Left ventricle myocardium inferior (tissue), 1 donor: ENCODE data around the gene KATNB1. TPM values are rescaled to one million over a fixed set of nuclear protein-coding genes. Genes with fewer than 3 reads are reported as not detected.
A peak's percentile ranks its signal among the peaks of the same experiment; 100 is the strongest.

Source experiments
- DNase-seq: peaks from one replicate; pipeline ENCODE4 v3.0.0-alpha.2; 2020
- H3K27ac ChIP-seq: fragments of 200-600 bp; replicated peaks from 2 replicates; pipeline ENCODE4 v1.8.0; 2021
- H3K27me3 ChIP-seq: fragments of 200-600 bp; 2 replicates; pipeline ENCODE4 v1.8.0; 2021; ENCODE audit warnings: low read depth
- H3K36me3 ChIP-seq: fragments of 200-600 bp; 2 replicates; pipeline ENCODE4 v1.8.0; 2021
- H3K4me1 ChIP-seq: fragments of 200-600 bp; 2 replicates; pipeline ENCODE4 v1.8.0; 2021
- H3K4me3 ChIP-seq: fragments of 200-600 bp; 2 replicates; pipeline ENCODE4 v1.8.0; 2021; ENCODE audit warnings: mild to moderate bottlenecking, moderate library complexity
- H3K9me3 ChIP-seq: fragments of 200-600 bp; replicated peaks from 2 replicates; pipeline ENCODE4 v1.8.0; 2021
- CTCF ChIP-seq: fragments of 200-600 bp; IDR thresholded peaks from 2 replicates; pipeline ENCODE4 v1.8.0; 2021; ENCODE audit warnings: antibody characterized with exemption, mild to moderate bottlenecking, borderline replicate concordance
- intact Hi-C: fragments of 100-400 bp; cut with micrococcal nuclease; formaldehyde crosslinking; loops from one replicate; pipeline ENCODE4 v1.11.0; 2022
- total RNA-seq: library from RNA; stranded (reverse); fragmentation: NEBNext Ultra II Directional; extraction: Animal tissue kit (Norgen Biotek cat#: 25700); gene quantifications from one replicate; pipeline ENCODE4 v1.2.1, GENCODE V29; 2021
- donor health status: DM: no; HTN: yes; CAD: no; lungs with severe emphysema.

Gene KATNB1
- total RNA-seq, 1 donor from 2014 or later: 11.2 TPM

- Histone ChIP-seq H3K9me3 (no peaks in the 10 kb centered on the region), H3K4me3 (no peak overlapping the region), H3K36me3 (peaks cover 47% of the 10 kb centered on the region), H3K27me3 (no peaks in the 10 kb centered on the region), H3K4me1 (peaks cover 22% of the 10 kb centered on the region), H3K27ac (no peak overlapping the region)
- intact Hi-C loops: no loop called here
- DNase-seq: no peak
- no peak for TF ChIP-seq CTCF
These were observed 18.1 kb downstream of the KATNB1 start for GRCh38 chr16:57753448-57754353.

- Histone ChIP-seq H3K4me3 (no peak overlapping the region), H3K4me1 (peaks cover 28% of the 10 kb centered on the region), H3K9me3 (no peaks in the 10 kb centered on the region), H3K27me3 (no peaks in the 10 kb centered on the region), H3K36me3 (peaks cover 47% of the 10 kb centered on the region), H3K27ac (no peak overlapping the region)
- DNase-seq: peak; percentile 3
- intact Hi-C loops: no loop called here
- no peak for TF ChIP-seq CTCF
These were observed 18.9 kb downstream of the KATNB1 start for GRCh38 chr16:57754354-57755060.

GRCh38 chr16:57755061-57755684 lies 19.6 kb downstream of the KATNB1 start:
- Histone ChIP-seq H3K9me3 (no peaks in the 10 kb centered on the region), H3K27me3 (no peaks in the 10 kb centered on the region), H3K4me3 (no peak overlapping the region), H3K36me3 (peaks cover 52% of the 10 kb centered on the region), H3K4me1 (peaks cover 35% of the 10 kb centered on the region), H3K27ac (no peak overlapping the region)
- DNase-seq: peak; percentile 9
- intact Hi-C loops: no loop called here
- TF ChIP-seq CTCF: no peak

GRCh38 chr16:57755726-57756423 lies 20.3 kb downstream of the KATNB1 start:
- DNase-seq: no peak
- Histone ChIP-seq H3K27ac (no peak overlapping the region), H3K4me3 (no peak overlapping the region), H3K36me3 (peaks cover 56% of the 10 kb centered on the region), H3K4me1 (peaks cover 35% of the 10 kb centered on the region), H3K27me3 (no peaks in the 10 kb centered on the region), H3K9me3 (no peaks in the 10 kb centered on the region)
- TF ChIP-seq CTCF: no peak
- intact Hi-C loops: no loop called here
